CD4-positive, alpha-beta T cell treated with Interleukin-2 at 100 ng/mL for 4 hours (primary cell): ENCODE data around the gene ITPK1.
"Not testable (repeated sequence)": the region's sequence is repeated elsewhere in the genome, so short reads cannot be mapped to it uniquely, and the experiment has no call there.

ENCODE experiments used
- DNase-seq: peaks from one replicate; pipeline ENCODE4 v3.0.0-alpha.2; 2020; ENCODE audit warnings: low spot score

The ITPK1 gene

DNA sequence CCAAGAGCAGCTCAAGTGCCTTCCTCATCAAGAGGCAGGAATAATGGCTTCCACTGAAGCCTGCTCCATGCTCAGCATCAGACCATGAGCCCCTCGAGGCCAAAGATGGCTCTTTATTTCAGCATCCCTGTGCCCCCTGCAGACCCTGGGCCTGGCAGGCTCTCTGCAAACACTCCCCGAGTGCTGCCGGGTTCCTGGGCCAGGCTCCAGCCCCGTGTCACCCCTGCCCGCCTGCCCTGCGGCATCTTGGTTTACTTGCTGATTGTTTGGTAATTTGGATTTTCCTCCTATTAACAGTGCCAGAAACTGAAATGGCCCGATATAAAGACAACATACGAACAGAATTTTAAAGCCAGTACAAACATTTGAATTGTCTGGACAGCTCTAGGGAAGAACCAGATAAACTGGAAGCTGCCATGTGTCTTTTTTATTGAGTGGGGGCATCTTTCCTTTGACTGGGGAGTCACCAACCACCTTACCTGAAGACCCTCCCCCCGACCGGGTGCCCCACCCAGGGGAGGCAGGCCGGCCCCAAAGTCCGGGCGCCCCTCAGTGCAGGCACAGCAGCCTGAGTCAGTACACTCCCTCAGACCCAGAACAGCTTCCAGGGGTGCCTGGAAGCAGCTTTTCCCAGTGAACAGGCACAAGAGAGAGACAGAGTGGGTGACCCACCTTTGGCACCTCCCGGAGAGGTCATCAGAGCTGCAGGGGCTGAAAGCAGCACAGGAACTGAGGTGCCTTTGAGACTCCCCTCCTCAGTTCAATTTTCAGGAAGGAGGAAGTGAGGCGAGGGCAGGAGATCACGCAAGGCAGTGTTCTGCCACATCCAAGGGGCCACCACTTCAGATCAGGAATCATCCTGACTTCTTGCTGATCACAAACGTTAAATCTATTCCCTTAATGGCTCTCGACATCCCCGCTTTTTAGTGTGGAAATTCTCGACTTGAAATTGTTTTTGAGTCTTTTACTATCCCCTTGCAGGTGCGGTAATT is 30.6 kb downstream of the ITPK1 start:
- no peak for DNase-seq

DNA sequence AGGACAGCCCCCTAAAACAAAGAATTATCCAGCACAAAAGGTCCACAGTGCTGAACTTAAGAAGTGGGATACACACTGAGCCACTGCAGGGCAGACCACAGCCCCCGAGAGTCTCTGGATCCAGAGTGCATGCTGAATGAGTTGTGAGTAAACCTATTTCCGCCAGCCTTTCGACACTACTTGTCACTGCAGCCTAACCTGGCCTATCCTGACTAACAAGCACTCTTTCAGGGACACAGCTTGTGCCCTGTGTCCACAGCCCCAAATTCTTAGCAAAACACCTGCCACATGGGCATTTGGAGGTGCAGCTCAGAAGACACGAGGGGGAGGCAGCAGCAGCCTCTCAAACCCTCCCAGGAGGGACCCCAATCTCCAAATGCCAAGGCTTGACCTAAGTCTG is 31.3 kb downstream of the ITPK1 start:
- no peak for DNase-seq

DNA sequence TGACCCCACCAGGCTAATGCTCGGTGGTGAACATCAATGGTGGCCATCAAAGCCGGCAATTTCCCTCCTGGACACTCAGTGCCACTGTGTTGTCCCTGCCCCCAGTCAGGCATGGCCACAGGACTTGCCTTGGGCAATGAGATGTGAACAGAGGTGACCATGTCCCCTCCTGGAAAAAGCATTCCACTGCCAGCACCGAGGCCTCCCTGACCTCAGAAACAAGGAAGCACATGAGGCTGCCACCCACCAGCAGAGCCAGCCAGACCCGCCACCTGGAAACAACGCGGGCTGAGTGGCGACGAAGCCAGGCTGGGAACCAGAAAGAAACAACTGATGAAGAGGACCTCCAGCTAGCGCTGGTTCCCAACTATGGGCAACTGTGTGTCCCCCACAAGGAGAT is 31.8 kb downstream of the ITPK1 start:
- no peak for DNase-seq

DNA sequence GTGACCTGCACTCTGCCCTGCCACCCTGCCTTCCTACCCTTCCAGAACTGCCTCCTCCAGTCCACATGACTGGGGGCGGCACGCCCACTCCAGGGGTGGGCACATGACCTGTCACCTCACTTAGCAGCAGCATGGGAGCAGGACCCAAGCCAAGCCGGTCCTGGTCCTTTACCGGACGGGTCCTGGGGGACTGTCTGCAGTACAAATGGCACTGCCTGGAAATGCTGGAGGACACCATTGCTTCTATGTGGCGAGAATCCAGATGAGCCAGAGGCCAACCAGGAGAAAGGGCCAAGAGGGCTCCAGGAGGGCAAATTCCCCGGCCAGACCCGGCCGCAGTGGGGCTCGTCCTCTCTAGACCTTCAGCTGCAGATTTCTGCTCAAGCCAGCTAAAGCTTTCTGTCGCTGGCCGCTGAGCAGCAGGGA is 33.1 kb downstream of the ITPK1 start:
- DNase-seq, result no peak

DNA sequence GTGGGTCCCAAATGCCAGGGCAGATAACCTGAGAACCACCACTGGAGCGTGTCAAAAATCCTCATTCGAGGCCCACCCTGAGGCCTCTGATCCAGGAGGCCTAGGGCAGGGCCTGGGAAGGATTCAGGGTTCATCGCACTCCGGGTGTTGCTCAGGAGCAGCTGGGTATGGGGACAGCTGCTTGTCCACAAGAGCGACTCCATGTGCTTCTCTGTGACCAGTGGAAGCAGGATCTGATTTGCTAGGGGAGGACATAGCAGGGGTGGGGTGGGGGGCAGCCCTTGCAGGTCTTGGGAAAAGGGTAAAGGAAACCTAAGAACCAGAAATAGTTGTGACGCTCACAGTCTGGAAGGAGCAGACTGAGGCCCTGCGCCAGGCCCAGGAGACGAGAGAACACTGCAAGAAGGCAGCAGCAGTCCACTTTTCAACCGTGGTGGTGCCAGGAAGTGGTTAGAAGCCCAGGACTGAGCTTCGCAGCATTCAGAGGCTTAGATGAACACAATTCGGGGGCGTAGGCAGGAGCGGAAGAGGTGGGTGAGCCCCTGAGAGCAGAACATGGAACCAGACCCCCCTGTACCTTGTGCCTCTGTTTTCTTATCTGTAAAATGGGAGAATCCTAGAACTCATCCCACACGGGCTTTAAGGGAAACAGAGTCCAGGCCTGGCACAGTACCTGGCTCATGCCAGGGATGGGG is 33.7 kb downstream of the ITPK1 start:
- peak; percentile 13 for DNase-seq

DNA sequence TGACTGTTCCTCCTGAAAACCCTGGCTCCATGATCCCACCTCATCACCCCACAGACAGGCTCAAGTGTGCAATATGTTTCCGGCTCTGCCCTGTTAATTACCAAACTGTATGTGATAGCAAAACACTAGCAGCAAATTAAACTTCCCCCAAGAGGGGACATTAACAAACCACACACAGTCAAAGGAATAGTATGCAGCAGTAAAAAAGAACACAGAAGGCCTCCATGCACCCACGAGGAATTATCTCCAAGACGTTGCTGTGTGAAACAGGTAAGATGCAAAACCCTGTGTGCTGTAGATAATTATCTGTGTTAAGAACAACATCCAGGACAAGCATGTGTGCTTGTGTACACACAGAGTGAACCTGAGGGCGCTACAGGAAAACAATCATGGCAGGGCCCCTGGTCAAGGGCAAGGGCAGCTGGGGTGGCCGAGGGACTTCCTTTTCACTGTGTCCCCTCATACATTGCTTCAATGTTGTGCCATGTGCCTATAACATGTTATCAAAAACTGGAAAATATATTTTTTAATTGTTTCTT is 35.8 kb downstream of the ITPK1 start:
- no peak for DNase-seq

DNA sequence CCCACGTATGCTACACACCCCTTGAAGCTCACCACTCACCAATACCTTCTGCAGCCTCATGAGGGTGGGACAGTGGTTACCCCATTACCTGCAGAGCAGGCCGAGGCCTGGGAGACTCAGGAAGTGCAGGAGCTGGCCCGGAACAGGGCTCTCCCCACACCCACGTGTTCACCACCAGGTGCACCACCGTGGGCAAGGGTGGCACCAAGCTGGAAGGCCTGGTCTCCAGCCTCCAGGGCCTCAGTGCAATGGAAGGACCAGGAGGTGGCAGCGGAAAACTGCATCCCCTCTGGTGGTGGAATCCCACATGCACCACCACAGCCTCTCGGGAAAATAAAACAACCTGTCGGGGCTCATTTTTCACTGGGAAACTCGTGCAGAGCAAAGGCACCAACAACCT is 36.4 kb downstream of the ITPK1 start:
- no peak for DNase-seq

DNA sequence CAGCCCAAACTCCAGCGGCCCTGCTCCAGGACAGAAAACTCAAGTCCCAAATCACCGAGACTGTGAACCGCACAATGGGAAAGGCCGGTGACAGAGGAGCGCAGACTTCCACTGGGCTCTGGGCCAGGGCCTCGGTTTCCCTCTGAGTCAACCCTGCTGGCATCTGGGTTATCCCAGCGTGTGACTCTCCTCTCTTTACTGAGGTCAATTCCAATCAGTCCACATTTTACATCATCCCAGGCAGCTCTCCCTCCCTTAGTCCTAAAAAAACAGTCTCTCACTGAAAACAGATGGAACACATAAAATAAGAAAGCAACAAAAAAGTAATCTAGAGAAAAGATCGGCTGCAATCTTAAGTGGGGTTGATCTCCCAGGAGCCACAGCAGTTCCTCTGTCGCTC is 36.9 kb downstream of the ITPK1 start:
- DNase-seq, result no peak

DNA sequence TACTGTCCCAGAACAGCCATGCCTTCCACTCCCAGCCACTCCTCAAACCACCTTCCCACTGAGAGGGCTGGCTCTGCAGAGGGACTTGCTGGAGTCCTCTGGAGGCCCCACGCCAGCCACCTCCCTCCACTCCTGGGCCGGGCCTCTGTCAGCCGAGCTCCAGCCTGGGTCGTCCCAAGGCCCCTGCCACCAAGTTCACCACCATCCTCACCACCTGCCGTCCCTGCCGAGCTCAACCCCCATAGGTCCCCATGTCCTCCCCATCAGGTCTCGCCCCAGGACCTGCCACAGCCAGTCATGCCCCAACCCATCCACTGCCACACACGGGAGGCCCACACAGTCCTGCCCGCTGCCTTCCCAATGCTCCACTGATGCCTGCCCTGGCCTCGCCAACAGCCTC is 39.0 kb downstream of the ITPK1 start:
- no peak for DNase-seq

DNA sequence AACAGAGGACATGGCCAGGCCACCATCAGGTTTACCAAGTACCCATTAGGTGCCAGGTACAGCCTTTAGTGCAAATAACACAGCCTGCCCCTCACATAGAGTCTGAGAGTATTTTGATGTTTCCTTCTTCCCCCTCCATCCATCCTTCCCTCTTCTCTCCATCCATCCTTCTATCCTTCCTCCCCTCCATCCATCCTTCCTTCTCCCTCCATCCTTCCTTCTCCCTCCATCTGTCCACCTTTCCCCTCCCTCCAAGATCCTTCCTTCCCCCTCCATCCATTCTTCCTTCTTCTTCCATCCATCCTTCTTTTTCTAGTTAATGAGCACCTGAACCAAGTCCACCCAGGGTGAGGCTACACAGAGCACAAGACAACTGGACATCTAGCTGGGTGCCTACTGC is 39.8 kb downstream of the ITPK1 start:
- DNase-seq, result no peak

DNA sequence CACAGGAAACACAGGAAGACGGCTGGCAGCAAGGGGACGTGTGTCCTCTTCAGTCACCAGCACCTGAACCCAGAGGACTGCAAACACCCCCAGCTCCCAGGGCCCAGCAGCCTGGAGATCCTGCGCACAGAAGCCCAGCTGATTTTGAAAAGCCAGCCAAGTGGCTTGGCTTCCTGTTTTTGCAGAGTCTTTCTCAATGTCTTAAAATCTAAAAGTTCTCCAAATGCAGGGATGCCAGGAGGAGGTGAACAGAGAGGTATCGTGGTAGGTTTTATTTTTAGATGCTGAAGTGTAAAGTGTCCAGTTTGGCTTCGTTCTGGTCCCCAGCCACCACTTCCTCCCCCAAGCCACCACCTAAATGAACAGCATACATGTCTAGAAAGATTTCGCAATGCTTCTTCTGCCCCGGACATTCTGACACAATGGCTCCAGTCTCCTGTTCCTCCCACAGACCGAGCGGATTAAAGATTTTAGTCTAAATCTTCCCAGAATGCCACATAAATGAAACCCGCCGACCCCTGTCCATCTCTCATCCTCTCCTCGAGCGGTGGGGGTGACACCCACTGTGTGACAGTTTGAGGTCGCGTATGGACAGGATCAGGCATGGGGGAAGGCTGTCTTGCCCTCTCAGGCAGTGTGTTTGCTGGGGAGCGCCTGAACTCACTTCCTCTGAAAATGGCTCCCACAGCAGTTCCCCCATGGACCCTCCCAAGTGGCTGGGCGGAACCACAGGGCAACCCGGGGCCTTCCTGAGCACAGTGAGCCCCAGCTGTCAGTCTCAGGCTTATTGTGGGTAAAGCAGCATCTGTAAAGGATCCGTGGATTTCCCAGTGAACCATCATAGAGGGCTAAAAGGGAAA is 41.6 kb downstream of the ITPK1 start:
- no peak for DNase-seq

DNA sequence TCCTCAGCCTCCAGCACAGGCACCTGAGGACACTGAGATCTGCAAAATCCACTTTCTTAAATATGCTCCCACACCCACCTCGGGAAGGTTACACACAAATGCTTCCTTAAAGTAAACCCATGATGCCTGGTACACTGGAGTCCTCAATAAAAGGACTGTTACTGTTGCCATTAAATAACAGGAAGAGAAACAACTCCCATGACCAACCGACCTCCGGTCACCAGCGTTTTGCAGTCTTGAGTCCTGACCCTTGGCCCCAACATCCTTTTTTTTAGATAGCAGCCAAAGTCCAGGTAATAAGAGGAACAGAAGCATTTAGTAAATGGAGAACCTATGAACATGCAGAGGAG is 42.4 kb downstream of the ITPK1 start:
- DNase-seq, result no peak

DNA sequence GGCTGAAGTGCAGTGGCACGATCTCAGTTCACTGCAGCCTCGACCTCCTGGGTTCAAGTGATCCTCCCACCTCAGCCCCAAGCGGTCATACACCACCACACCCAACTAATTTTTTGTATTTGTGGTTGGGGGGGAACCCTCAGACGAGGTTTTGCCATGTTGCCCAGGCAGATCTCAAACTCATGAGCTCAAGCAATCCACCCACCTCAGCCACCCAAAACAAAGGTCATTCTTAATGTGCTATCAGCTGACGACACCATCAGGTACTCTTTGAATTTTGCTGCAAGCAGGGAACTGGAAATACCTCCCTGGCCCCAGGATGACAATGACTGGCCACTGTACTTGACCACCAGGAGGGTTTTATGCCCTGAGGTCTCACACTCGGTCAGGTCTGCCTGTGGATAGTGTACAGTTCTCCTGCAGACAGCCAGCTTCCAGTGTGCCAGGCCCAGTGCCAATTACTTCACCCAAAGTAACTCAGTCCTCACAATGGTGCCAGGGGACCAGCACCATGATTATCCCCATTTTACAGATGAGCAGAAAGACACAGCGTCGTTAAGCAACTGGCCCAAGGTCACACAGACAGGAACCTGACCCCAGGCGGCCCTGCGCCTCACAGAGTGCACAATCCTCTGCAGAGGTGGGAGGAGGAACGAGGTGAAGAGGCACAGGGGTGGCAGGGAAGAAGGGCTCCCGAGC is 42.9 kb downstream of the ITPK1 start:
- DNase-seq, result no peak

DNA sequence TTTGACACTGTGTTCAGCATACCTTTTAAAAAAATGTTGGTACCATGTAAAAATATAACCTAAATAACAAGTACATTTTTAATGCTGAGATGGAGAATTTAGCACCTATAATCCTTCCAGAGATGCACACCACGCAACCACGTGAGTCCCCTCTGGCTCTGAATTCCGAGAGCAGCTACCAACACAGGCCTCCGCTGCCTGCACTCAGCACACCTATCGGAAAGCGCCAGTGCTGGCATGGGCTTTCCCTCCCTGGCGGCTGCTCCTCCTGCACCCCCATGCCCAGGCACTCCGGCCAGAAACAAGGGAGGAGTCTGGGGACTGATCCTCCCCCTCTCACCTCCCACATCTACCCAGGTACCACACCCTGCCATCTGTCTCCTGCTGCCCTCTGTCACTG is 47.0 kb downstream of the ITPK1 start:
- DNase-seq, result no peak

DNA sequence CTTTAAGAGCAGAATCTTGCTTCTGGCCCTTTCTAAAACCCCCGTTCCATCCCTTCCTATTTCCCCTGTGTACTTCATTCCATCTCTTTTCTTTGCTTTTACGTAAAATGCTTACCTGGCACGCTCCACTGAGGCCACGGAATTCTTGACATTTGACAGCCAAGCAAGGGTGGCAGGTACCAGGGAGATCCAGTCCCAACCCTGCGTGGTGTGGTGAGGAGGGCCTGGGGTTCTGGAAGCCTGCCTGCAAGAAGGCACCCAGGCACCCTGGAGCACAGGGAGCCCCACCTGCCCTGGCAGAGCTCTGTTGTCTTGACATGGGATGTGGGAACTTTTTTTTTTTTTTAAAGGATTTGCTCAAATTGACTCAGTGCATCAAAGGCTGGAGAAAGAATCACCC is 48.6 kb downstream of the ITPK1 start:
- no peak for DNase-seq

DNA sequence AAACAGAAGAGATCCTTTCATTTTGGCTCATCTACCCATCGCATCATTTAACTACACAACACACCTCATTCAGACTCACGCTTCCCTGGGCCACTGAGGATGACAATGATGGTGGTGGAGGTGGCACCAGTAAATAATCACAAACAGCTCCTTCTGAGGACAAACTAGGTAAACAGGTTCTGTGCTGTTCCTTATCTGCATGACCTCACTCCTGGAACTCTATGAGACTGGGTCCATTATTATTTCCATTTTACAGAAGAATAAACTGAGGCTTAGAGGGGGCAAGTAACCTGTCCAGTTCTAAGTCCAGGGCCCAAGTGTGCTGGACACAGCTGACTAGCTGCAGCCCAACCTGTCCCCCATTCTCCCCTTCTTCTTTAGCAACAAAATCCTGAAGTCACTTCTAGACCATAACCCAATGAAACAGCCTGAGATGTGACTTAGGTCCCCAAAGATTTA is 50.4 kb downstream of the ITPK1 start:
- no peak for DNase-seq

DNA sequence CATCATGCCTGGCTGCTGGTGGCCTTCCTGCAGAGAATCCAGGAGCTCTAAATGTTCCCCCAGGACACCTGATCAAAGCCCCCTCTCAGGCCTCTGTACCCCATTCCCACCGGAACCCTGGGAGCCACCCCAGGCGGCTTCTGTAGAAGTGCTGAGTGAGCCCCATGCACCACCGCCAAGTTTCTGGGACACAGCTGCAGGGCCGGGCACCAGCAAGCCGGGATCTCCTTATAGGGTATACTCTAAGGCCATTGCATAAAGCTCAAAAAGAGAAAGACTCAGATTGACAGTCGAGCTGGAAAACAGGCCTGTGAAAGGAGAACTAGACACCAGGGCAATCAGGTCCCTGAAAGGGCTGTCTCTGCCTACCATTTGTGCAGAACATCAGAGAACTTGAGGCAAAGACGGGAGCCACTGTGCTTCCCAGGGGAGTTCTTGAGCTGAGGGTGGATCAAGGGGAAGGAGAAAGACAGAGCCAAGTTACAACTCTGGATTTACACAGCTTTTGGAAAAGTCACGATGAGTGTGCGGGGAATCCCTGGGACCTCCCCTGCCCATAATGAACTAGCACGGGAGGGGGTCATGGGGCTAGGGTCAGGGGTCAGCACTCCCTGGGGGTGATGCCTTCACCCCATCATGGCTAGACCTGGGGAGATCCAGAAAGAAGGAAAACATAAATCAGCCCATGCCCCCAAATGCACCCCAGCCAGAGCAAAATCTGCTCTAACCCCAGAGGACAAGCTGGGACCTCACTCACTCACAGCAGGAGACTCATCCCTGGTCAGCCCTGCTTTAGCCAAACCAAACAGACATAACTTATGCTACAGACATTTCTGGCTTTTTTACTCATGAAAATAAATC is 51.1 kb downstream of the ITPK1 start:
- DNase-seq, result no peak

DNA sequence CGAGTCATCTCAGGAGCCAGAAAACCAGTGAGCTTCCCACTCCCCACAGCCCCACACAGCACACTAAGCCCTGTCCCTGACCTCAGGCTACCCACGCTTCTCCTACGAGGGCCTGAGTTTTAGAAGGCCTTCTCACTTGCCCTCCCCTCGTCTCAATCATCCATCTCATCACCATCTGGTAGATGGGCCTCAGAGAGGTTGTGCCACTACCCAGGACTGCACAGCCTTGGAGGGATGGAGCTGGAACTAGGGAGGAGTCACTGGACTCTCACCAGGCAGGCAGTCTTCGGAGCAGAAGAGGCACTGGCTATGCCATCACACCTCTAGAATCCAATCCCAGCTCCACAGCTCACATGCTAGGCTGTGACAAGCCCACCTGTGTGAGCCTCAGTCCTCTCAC is 52.3 kb downstream of the ITPK1 start:
- no peak for DNase-seq

DNA sequence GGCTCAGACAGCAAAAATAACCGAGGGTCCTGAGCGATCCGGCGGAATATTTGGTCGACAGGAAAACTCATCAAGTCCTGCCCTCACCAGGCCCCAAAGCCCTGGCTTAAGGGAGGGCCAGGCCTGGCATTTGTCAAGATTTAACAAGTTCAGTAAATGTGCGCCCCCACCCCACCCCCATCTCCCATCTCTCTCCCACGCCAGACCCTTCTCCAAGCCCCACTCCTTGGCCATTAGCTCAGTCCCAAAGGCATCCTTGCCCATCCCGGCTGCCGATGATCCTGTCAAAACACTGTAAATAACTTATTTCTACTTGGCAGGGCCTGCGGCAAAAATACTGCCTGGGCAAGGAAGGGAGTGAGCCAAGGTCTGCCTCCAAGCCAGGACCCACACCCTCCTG is 52.8 kb downstream of the ITPK1 start:
- no peak for DNase-seq

DNA sequence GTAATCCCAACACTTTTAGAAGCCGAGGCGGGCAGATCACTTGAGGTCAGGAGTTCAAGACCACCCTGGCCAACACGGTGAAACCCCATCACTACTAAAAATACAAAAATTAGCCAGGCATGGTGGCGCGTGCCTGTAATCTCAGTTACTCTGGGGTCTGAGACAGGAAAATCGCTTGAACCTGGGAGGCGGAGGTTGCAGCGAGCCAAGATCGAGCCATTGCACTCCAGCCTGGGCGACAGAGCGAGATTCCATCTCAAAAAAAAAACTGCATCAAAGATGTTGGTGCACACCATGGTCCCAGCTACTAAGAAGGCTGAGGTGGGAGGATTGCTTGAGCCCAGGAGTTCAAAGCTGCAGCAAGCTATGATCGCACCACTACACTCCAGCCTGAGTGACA is 53.7 kb downstream of the ITPK1 start:
- not testable (repeated sequence) for DNase-seq
